Activated CD4-positive, alpha-beta T cell treated with anti-CD3 and anti-CD28 coated beads, Interleukin-2, Interleukin-6, amounts not matched to agents 100 ng/mL and 50 ng/mL, durations not matched to agents 16 hours and 8 hours (primary cell): ENCODE results near the gene TAL2.

Experiments
- DNase-seq: peaks from one replicate; pipeline ENCODE4 v3.0.0-alpha.2; 2020

Gene TAL2

DNA sequence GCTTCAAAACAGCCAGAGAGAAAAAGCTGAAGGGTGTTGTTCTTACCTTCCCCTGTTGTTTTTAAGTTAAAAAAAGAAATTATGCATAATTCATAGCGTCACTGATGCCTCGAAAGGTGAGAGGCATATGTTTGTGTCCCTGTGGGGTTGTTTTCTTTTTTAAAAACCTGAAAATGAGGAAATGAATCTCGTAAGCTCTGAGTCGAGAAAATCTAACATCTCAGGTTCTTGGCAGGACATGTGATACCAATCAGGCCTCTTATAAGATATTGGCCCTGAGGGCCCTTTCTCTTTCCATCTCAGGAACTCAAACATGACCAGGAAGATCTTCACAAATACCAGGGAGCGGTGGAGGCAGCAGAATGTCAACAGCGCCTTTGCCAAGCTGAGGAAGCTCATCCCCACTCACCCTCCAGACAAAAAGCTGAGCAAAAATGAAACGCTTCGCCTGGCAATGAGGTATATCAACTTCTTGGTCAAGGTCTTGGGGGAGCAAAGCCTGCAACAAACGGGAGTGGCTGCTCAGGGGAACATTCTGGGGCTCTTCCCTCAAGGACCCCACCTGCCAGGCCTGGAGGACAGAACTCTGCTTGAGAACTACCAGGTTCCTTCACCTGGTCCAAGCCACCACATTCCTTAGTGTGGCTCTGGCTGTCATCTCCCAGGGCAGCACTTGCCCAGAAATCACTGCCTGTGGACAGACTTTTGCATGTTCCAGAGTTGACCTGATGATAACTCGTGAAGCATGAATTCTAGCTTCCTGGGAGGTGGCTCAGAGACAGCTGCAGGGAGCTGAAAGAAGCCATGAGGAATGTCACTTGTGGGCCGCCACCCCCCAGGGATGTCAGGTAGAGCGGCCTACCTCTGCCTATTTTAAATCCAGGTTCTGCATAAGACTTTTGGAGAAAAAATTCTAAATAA lies at the start of gene TAL2:
TSS of gene TAL2 (plus strand) at position 274 of the 921 bp plus-strand sequence. CDS start at position 314, 40 bp downstream.
- no peak for DNase-seq

DNA sequence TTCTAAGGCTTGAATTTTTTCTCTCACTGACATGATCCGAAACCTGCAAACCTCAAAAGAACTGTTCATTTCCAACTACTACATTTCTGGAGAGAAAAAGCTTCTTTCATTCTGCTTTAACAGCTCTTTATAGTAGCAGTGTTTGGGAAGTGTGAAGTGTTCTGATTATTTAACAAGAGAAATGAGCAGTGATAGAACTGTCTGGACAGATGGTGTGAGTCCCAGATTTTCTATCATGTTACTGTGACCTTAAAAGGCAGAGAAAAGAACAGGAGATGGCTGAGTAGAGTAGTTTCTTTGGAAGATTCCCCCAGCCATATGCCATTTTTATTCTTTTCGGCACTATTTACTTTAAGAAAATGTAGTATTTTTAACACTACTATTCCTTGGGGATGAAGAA lies 41.3 kb upstream of the TAL2 start:
- no peak for DNase-seq

DNA sequence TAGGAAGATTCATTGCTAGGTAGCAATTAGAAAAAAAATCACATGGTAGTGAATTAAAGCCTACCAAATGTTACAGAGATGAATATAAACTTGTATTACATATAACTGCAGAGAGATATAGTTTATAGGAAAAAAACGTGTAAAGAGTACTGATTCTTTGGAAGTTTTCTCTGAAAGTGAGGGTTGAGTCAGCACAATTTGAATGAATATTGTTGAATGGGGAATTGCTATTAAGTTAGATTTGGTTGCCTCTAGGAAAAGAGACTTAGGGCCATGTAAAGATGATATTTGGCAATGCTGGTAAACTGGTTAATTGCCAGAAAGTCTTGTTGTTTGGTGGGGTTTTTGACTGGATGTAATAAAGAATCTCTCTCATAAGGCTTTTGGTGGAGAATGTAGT lies 37.2 kb upstream of the TAL2 start:
- no peak for DNase-seq

DNA sequence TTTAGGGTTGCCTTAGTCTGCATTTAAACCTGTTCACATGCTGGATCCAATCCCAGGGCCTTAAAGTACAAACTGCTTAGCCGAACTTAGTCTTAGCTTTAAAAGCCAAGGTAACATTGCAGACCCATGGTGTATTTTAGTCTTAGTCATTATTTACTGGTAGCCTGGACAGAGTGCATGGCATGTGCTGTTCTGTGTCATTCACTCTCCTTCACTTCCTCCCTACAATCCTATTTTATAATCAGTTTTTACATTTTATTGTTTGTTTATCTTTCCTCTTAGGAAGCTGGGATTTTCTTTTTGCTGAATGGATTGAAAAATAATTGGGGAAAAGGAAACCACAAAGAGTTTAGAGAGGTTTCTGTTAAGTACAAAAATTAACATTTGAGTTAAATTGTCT lies 29.4 kb upstream of the TAL2 start:
- no peak for DNase-seq

DNA sequence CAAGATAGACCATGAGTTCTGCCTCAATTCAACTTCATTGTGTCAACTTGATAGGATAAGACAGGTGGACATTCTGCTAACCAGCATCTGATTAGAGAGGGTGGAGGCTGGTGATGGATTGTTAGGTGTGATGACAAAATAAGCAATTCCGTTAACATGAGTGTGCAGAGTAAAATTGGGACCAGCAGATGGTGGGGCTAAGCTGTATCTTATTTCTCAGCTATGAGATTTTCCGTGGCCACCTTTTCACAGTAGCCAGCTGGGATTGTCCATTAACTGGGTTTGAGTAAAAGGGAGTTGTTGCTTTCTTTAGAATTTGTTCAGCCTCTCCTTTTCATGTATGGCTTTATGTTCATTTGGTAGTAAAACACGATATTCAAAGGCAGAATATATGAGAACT lies 28.8 kb upstream of the TAL2 start:
- no peak for DNase-seq

DNA sequence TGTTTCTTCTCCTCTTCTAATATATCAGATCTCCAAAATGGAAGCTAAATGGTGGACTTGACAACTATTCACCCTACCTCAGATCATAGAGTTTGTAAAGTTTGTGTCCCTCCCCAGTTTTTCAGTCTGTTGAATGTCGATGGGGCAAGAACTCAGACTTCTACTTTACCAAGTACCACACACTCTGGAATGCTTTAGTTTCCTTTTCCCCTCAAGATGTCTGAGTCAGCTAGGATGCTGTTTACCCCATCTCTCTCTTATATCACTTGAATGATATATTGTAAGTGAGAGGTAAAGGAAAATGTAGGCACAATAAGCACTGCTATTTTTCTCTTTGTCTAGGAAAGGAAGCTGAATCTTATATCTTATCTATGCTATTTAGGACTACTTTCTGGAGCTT lies 25.9 kb upstream of the TAL2 start:
- DNase-seq, result no peak

DNA sequence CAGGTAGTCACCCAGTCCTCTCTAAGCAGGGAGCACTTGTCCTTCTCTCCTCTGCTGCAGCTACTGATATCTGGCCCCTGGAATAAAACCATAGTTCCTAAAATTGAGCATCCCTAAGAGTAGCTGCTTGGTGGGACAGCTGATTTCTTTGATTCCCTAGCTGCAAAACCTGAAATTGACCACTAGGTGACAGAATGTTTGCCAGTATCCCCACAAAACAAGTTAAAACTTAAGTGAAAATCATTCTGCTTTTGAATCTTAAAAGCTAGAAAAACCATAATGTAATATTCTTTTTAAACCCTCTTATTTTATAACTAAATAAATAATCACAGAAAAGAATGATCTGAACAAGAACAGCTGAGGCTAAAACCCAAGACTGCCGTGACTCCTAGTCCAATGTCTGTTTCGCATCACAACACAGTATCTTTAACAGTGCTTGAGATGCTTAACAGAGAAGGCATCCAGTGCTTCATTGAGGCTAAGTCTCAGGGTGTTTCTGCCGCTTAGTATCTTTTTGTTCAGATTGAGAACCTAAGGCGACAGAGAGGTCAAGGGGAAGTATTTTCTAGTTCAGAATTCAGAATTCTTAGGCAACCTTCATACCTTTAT lies 24.4 kb upstream of the TAL2 start:
- DNase-seq, result no peak

DNA sequence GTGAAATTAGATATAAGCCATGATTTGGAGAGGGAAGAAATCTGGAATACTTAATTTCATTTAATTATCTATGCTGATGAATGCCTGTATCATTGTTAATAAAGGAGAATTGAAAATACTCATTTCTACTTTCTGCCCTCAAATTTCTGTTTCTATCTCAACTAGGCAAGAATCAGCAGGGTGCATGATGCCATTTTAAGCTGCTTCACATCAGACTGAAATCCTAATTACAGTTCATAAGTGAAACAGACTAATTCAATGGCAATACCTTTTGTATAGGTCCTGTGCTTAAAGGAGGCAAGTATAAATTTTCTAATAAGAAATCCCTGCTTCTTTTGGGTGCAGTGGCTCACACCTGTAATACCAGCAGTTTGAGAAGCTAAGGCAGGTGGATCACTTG lies 22.3 kb upstream of the TAL2 start:
- DNase-seq, result no peak

DNA sequence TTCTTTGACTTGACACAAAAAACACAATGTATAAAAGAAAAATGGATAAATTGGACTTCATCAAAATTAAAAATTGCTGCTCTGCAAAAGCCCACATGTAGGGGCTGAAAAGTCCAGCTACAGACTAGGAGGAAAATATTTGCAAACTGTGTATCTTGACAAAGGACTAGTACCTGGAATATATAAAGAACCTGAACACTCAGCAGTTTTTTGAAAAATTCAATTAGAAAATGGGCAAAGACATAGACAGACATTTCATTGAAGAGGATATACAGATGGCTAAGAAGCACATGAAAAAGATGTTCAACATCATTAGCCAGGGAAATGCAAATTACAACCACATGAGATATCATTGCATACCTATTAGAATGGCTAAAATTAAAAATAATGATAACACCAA lies 18.5 kb upstream of the TAL2 start:
- no peak for DNase-seq

DNA sequence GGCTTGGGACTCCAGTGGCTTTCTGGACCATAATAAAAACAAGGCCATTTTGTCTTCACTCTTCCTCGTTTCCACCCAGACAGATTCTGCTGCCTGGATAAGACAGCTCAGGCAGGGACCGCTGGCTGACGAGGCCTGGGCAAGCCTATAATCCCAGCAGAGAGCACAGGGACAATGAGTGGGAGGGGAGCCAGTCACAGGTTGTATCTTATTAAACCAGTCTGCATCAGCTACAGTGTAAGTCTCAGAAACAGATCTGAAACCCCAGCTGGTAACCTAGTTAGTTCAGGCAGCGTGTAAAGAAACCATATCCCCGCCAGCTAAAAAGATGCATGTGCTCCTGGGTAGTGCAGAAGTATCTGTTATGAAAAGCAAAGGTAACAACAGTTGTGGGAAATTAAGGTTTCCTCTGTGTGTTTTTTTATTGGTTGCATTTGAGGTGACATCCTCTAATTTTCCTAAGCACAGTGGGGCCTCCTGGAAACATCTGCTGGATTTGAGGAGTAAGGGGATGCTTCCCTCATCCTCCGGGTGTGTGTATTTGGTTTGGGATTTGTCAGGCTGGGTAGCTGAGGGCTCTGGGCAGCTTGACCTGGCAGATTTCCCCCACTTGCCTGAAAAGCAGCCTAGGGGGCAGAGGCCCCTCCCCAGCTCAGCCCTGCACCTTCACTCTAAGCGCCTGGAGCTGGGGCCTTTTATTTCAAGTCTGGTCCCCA lies 15.2 kb upstream of the TAL2 start:
- no peak for DNase-seq

DNA sequence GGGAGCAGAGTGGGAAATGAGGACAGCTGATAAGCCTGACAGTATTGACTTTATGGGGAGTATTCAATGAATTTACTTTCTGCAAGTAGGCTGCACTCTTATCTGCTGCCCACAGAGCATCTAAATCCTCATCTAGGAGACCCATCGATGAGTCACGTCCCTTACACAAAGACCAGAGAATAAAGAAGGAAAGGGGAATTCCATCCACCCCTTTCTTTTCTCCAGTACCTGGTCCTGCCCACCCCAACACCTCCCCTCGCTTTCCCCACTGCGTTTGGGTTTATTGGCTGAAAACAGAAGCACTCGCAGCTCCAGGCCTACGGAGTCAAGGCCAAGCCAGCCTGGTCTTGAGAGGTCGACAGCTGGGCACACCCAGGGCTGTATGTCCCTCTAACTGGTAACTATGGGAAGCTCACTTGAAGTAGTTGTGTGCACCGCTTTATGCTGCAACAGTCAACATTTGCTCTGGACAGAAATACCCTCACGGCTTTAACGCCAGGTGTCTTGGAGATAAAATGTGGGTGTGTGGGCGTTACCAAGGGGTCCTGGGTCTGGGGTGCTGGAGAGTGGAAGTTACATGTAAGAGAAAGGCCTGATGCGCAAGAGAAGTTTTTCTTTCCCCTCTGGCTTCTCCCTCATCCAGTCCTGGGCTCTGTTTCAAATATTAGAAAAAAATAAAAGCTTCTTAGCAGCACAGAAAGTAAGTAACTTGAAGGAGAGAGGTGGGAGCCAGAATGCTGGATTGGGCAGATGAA lies 14.5 kb upstream of the TAL2 start:
- no peak for DNase-seq

DNA sequence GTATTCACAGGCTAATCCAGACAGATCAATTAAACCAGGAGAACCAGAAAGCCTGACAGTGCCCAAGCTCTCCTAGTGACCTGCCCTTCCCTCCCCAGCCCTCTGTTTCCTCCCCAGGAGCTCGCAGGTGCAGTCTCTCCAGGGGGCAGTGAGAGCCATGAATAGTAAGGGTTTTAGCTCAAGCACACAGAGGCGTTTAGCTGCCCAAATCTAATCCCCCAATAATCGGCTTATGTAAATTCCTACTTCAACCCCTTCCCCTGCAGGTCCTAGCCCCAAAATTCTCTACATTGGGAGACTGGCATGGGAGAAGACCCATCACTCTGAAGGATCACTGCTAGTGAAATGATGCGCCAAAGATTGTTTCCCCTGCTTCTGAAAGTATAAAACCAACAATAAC lies 10.5 kb upstream of the TAL2 start:
- no peak for DNase-seq

DNA sequence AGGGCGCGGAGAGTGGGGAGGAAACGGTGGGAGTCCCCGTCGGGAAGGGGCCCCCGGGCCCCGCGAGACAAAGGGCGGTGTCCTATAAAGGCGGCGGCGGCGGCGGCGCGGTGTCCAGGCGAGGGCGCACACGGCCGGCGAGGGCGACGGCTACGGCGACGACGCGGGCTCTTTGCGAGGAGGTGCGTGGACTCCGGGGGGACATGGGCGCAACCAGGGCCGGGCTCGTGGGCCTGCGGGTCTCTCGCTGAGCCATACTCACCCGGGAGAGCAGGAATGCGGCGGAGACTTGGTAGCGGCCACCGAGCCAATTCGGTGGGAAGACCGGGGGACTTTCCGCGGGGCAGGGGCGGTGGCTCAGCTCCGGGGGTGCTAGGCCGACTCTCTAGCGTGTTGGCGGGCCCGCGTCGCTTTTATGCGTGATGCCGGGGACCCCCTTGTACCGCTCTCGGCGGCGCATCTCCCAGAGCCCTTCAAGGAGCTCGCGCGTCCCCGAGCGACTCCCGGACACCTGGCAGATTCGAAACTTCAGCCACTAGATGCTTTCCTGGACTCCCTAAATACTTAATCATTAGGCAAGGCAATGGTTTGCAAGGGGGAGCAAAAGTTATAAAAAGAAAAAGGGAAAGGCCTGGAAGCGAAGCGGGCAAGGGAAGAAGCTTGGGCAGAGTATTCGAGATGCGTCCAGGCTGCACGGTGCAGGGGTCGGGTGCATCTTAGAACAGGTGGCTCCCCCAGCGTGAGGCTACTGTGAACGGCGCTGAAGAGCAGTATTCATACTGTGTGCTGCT lies 5.9 kb upstream of the TAL2 start:
- DNase-seq, result peak; percentile 9

DNA sequence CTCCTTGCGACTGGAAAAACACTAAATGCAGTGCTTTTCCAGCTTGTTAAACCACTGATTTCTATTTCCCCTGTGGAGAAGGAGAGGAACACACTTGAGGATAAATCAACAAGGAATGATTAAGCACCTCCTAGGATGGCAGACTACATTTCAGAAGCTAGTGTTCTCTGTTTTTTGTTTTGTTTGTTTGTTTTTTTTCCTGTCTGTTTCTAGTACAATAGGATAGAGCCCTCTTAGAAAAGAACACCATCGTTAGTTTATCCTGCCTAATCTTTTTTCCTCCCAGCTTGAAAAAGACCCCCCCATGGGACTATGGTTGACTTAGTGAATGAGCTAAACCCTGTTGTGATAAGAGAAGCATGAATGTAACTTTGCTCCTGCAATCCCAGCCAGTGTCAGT lies 3.9 kb upstream of the TAL2 start:
- DNase-seq, result no peak

DNA sequence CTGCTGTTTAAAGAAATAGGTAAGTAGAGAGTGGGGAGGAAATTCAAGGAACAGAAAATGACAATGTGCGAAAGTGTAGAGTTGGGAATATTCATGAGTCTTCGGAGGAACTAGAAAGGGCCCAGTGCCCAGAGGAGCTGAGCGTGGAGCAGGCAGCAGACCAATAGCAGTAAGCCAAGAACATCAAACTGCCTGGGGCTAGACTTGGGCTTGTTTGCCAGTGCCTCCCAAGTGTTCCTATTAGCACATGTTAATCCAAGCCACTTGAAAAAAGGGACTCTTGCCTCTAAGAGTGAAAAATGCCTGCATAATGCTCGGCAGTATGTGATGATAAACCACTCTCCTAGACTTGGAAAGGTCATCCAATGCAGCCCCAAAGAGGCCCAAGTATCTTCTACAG lies 1.2 kb upstream of the TAL2 start:
- DNase-seq, result no peak

DNA sequence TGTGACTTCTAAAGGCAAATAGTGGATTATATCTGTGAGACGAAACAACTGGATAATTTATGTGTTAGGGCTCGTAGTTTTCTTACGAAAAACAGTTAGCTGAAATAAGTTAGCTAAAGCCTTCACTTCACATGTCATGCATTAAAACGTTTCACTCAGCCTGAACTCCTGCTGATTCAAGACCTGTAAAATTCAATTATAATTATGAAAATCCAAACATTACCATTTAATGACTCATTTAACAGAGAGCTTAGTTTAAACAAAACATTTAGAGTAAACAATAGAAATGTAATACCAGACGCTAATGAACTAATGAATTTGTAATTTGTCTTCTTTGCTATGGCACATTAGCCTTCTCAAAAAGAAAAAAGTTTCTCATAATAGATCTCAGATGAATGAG lies 1.7 kb downstream of the TAL2 start:
- DNase-seq, result no peak

DNA sequence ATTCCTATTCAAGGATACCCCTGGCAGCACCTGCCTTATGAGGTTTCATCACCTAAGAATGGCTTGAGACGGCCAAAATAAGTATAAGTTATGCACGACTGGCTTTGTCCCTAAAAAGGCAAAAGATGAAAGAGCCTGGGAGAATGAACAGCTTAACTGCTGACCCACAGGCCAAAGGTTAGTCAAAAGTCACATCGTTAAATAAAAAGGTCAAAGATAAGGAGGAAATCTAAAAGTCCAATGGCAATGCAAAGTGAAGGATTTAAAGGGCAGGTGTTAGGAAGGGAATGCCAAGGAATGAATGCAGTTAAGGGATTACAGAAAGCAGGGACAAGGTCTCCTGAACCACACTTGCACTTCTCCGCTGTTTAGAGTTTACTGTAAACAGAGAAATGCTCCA lies 5.6 kb downstream of the TAL2 start:
- DNase-seq, result no peak

DNA sequence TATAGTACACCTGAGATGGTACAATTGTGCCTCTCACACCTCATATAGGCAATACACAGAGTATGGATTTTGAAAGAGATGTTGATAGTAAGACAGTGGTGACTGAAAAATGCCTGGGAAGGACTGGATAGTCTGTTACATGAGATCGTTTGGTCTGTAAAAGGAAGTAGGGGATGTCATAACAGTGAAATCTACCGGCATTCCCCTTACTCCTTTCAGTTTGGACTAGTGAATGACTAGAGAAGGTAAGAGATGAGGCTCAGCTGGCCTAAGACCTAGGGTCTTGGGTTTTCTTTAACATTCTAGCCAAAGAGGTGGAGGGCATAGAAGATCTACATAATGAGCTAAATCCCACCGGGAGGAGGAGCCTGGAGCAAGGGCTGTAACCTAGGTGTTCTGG lies 8.1 kb downstream of the TAL2 start:
- no peak for DNase-seq

DNA sequence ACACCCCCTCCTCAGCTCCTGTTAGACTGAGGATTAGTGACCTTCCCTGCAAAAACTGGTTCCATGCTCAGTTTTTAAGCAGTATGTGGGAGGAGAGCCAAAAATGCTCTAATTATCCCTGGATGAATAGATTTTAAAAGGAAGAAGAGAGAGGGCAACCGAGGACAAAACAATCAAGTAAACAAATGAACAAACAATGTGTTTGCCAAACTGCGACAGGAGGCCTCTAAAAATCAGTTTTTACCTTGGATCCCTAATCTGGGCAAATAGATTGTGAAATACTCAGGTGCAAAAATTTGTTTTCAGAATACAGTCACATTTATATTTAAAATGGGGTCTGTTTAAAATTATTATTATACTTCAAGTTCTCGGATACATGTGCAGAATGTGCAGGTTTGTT lies 8.5 kb downstream of the TAL2 start:
- DNase-seq, result no peak

DNA sequence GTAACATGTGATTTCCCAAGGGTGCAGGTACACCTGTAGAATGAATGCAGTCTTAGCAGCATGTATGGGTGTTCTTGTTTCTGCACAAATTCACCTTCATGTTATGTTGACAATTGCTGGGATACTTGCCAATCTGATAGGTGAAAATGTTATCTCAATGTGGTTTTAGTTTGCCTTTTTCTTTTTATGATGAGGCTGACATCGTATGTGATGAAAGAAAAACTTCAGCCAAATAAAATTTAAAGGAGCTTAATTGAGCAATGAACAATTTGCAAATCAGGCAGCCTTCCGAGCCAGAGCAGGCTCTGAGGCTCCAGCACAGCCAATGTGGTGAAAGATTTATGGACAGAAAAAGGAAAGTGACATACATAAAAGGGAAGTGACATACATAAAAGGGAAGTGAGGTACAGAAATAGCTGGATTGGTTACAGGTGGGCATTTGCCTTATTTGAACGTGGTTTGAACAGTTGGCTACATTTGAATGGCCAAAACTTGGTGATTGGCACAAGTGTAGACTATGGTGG lies 10.5 kb downstream of the TAL2 start:
- no peak for DNase-seq

DNA sequence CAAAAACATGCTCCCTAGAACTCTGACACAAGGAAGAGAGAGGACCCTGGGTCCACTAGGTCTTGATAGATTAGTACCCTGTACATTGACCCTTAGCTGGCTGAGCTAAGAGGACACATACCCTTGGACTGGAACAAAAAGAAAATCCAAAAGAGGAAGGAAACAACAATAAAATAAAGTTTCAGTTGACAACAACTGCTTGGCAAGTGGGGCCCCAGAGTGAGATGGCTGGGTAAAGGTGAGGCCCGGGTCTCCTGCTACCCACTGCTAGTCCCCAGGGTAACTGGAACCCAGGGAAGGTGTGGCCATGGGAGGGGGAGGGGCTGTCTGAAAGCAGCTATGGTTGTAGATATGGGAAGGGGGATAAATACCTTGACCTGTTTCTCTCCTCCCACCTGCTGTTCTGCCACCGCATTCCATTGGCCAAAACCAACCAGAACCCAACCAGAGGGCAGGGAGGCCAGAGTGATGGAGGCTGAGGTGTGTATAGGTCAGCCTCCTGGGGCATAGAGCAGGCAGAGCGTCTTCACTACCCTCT lies 11.7 kb downstream of the TAL2 start:
- no peak for DNase-seq
